DMS 273 (cell line): ENCODE measurements around the gene ME1.
"Not testable (repeated sequence)": the region's sequence is repeated elsewhere in the genome, so short reads cannot be mapped to it uniquely, and the experiment has no call there.

Source experiments
- DNase-seq: peaks from one replicate; lab custom pipeline; 2025; ENCODE audit not compliant: unreplicated experiment; lab: John Stamatoyannopoulos, UW

ME1 gene

GRCh38 chr6:83432636-83433035 lies 1.8 kb upstream of the ME1 start:
- peak; percentile 36 for DNase-seq

DNA sequence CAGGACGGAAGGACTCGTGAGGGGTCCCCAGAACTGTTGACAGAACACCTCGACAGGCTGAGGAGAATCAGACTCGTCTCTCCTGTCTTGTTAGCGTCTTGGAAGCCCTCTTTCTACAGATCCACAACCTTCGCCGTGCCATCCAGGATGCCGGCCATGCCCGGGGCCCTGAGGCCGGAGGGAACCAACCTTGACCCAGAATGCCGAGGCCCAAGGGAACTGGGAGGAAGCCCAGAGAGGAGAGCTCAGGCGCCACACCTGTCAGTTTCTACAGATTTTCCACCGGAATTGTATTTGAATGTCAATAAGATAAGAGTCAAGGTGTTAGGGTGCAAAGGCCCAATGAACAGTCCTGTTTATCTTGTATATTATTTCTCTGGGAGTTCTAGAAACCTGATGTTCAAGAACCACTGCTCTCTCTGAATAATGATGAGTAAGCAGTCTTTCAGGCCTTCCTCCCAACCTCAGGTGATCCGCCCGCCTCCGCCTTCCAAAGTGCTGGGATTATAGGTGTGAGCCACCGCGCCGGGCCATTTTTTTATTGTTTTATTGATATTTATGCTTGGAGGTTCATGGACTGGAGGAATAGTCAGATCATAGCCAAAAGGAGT lies 799 bp upstream of the ME1 start:
- DNase-seq = no peak

DNA sequence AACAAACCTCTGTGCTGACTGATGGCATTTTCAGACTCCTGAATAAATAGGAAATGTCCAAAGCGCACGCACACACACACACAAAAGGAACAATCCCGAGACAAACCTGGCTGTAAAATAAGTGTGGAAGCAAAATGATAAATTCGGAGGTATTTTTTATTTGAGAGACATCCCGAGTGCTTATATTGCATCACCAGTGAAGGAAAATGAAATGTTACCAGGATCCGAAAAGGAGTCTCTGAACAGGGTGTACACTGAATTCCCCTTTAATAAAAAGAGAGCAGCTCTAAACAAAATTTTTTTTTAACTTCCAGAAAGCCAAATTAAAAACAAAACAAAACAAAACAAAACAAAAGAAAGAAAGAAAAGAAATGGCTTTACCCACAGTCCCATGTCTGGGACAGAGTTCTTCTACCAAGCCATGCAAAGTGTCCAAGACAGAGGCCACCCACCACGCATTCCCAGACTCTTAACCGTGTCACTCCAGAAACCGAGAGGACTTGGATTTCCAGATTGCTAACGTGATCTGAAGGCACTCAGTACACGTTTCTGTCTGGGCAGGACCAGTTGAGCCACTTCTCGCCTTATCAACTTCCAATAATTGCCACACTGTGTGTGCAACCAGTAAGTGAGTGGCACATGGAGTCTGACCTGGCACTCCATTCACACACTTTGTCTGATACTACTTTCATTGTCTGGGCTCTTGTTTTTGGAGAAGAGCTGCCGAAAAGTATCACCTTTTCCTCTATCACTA lies 817 bp downstream of the ME1 start:
- peak; percentile 74 for DNase-seq

- no peak for DNase-seq
Measured at GRCh38 chr6:83429269-83429668, 1.6 kb downstream of the ME1 start.

- no peak for DNase-seq
Measured at GRCh38 chr6:83424392-83425018, 6.3 kb downstream of the ME1 start.

DNA sequence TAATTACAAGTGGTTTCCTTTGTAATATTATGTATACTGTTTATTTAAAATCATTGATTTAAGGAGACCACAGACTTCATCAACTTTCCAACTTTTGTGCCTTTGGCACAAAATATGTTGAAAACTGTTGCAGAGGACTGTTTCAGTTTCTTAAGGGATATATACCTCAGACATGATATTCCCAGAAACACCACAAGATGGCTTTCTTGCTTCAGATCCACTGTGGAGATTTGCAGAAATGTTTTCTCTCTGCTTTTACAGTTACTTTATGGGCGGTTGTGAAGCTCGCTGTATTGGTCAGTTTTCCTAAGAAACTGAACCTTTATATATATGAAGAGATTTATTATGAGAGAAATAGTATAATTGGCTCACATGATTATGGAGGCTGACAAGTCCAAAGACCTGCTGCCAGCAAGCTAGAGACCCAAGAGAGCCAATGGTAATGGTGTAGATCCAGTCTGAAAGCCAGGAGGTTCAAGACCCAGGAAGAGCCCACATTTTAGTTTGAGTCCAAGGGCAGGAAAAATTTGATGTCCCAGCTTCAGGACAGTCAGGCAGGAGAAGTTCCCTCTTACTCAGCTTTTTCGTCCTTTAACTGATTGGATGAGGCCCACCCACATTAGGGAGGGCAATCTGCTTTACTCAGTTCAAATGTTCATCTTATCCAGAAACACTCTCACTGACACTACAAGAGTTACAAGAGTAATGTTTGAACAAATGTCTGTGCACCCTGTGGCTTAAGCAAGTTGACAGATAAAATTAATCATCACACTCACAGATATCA lies 12.8 kb downstream of the ME1 start:
- DNase-seq = peak; percentile 64

GRCh38 chr6:83413068-83413467 lies 17.8 kb downstream of the ME1 start:
- DNase-seq = no peak

DNA sequence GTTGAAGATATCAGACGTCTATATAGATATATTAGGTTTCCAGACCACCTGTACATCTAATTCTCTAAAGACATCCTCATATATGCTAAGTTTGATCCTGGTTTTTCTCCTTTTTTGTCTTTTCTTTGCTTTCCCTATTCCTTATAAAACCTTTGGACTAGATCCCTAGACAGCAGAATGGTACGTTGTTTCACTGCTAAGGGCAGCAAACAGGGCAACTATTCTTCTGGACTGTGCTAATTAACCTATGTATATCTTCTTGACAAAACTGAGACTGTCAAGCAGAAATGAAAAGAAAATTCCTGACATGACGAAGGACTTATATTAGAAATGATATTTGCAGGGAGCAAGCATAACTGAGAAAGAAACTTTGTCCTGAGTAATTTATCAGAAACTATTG lies 19.1 kb downstream of the ME1 start:
- DNase-seq = peak; percentile 21

DNA sequence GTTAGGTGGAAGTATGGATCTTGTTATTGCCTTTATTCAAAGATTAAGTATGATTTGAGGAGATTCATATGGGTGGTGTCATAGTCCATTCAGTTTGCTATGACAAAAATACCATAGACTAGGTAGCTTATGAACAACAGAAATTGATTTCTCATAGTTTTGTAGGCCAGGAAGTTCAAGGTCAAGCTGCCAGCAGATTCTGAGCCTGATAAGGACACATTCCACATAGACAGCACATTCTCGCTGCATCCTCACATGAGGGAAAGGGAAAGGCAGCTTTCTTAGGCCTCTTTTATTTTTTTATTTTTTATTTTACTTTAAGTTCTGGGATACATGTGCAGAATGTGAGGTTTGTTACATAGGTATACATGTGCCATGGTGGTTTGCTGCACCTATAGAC lies 27.7 kb downstream of the ME1 start:
- DNase-seq = no peak

DNA sequence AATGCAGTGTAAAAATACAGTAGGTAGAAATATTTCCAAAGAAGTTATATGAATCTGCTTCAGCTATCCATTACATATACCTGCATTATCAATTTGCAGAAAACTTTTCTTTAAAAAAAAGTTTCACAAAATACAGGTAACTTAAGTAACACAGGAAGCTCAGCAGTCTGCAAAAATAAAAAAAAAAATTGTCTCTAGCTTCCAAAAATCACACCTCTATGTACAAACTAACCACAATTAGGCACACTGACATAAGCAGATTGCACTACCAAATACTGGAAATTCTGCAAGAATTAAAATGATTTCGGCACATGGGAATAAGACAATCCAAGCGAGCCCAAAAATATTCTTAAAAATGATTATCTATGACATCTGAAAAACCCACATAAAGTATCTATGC lies 41.2 kb downstream of the ME1 start:
- DNase-seq = no peak

GRCh38 chr6:83385473-83385872 lies 45.4 kb downstream of the ME1 start:
- DNase-seq = no peak

DNA sequence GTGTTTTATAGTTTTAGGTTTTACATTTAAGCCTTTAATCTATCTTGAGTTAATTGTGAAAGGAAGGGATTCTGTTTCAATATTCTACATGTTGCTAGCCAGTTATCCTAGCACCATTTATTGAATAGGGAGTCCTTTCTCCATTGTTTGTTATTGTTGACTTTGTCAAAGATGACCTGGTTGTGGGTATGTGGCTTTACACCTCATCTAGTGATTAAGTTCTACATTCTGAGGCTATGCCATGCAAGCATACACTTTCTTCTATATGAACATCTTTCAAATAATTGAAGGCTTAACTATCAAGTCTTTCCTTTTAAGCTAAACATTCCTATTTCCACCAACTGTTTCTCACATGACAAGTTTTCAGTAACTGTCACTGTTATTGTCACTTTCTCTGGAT lies 46.1 kb downstream of the ME1 start:
- DNase-seq = no peak

GRCh38 chr6:83381949-83382348 lies 48.9 kb downstream of the ME1 start:
- DNase-seq = no peak

GRCh38 chr6:83378621-83379388 lies 52.0 kb downstream of the ME1 start:
- no peak for DNase-seq

DNA sequence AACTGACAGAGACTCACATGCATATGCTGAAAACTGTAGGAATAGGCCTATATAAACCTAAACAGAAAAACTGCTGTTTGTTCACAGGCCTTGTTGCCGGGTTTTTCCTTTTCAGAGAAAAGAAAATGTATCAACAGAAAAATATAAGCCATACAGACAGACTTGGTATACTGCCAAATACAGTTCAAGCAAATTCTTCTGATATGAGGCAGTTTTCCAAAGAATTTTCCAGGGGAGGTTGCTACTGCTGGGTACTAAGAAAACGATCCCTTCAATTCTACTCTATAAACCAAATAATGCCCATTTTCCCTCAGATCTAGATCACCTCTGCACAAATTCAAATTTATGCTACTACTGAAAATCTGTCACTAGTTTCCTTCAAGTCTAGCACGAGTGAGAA lies 59.4 kb downstream of the ME1 start:
- DNase-seq = no peak

DNA sequence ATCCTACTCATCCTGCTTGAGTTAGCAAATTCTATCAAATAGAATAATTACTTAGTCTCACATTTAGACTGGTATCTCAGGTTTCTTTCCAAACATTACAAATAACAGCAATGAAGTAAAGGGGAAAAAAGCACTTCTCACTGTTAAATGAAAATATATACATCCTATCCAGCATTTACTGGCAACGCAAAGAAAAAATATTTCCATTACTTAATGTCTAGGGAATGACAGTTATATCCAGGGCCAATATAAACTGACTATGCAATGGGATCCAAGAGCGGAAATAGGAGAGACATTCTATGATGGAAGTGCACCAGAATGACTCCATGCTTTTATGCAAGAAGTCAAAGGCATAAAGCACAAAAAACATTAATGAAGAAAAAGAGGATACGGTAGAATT lies 60.3 kb downstream of the ME1 start:
- DNase-seq = no peak

GRCh38 chr6:83369692-83370091 lies 61.2 kb downstream of the ME1 start:
- no peak for DNase-seq

- no peak for DNase-seq
Measured at GRCh38 chr6:83368577-83368976, 62.3 kb downstream of the ME1 start.

- DNase-seq = no peak
Measured at GRCh38 chr6:83367104-83367503, 63.7 kb downstream of the ME1 start.

DNA sequence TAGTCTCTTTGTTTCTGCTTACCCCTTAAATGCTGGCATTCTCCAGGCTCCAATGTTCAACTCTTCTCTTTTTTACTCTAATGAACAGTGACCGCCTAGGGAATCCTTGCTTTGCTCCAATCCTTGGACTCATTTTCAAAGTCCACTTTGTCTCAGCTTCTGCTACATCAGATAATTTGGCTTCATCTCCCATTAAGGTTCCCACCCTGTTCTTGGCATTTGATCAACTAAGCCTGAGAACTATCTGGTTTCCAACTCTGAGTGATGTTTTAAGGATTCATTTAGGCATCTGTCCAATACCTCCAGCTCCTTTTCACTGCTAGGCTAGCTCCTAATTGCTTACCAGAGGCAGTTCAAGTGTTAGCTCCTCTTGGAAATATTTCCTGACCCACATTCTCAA lies 64.9 kb downstream of the ME1 start:
- DNase-seq = peak; percentile 51

DNA sequence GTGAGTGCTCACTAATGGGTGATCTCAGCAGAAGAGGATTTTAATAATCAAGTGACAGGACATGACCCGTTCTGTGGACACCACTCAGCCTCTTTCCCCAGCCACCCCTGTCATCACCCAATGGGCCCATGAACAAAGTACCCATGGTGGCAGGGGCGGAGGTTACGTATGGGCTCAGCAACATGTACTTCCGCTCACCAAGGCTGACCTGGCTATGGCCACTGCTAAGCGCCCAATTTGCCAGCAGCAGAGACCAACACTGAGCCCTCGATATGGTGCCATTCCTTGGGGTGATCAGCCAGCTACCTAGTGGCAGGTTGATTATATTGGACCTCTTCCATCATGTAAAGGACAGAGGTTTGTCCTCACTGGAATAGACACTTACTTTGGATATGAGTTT lies 68.5 kb downstream of the ME1 start:
- DNase-seq = not testable (repeated sequence)
